Neural crest cell (in vitro differentiated cells): ENCODE data around the gene TMEM181. TPM values are rescaled to one million over a fixed set of nuclear protein-coding genes. Genes with fewer than 3 reads are reported as not detected.

ENCODE experiments used
- DNase-seq: peaks from one replicate; pipeline ENCODE4 v3.0.0; 2021; ENCODE audit warnings: low read depth, mixed read lengths, low spot score
- H3K27ac Mint-ChIP-seq: one replicate; pipeline ENCODE4 v1.8.0; 2021; ENCODE audit warnings: mild to moderate bottlenecking, mixed read lengths; ENCODE audit not compliant: unreplicated experiment
- H3K27me3 Mint-ChIP-seq: 2 replicates; pipeline ENCODE4 v1.8.0; 2021; ENCODE audit warnings: low read depth, mild to moderate bottlenecking, mixed read lengths
- H3K36me3 Mint-ChIP-seq: 2 replicates; pipeline ENCODE4 v1.8.0; 2021; ENCODE audit warnings: low read depth, mild to moderate bottlenecking, mixed read lengths
- H3K4me1 Mint-ChIP-seq: 2 replicates; pipeline ENCODE4 v1.8.0; 2021; ENCODE audit warnings: mixed read lengths
- H3K4me3 Mint-ChIP-seq: one replicate; pipeline ENCODE4 v1.8.0; 2021; ENCODE audit warnings: mild to moderate bottlenecking, mixed read lengths
- H3K9me3 Mint-ChIP-seq: 2 replicates; pipeline ENCODE4 v1.8.0; 2021; ENCODE audit warnings: mixed read lengths
- CTCF ChIP-seq: fragments of 200-600 bp; sonication (generic); conservative IDR thresholded peaks from 2 replicates; pipeline ENCODE4 v1.5.0; 2021; ENCODE audit warnings: antibody characterized with exemption, mild to moderate bottlenecking
- total RNA-seq: library from RNA; stranded (reverse); gene quantifications from 2 replicates; pipeline ENCODE4 v1.2.1, GENCODE V29; 2021

The TMEM181 gene
- total RNA-seq, 1 donor from 2014 or later: 23.9 TPM

GRCh38 chr6:158626360-158627167, 66.7 kb downstream of the TMEM181 start:
- no peak for TF ChIP-seq CTCF
- peaks cover 18% of the 10 kb centered on the region for H3K36me3 Mint-ChIP-seq
- no peak for DNase-seq
- H3K4me3 Mint-ChIP-seq: no peak overlapping the region
- H3K27me3 Mint-ChIP-seq: no peaks in the 10 kb centered on the region
- H3K9me3 Mint-ChIP-seq: no peaks in the 10 kb centered on the region
- H3K4me1 Mint-ChIP-seq: peaks cover 4% of the 10 kb centered on the region
- H3K27ac Mint-ChIP-seq: no peak overlapping the region

- DNase-seq: no peak
- Mint-ChIP-seq H3K36me3 (peaks cover 22% of the 10 kb centered on the region), H3K4me3 (no peak overlapping the region), H3K27ac (peak overlapping the region; percentile 96), H3K9me3 (no peaks in the 10 kb centered on the region), H3K4me1 (peaks cover 4% of the 10 kb centered on the region), H3K27me3 (no peaks in the 10 kb centered on the region)
- TF ChIP-seq CTCF: no peak
Measured at GRCh38 chr6:158627168-158627939, 67.5 kb downstream of the TMEM181 start.

GRCh38 chr6:158627940-158628211, 68.0 kb downstream of the TMEM181 start:
- Mint-ChIP-seq H3K27ac (peak overlapping the region; percentile 96), H3K36me3 (peaks cover 24% of the 10 kb centered on the region), H3K4me1 (peaks cover 4% of the 10 kb centered on the region), H3K4me3 (no peak overlapping the region), H3K27me3 (no peaks in the 10 kb centered on the region), H3K9me3 (no peaks in the 10 kb centered on the region)
- no peak for TF ChIP-seq CTCF
- no peak for DNase-seq

GRCh38 chr6:158628542-158628941, 68.7 kb downstream of the TMEM181 start:
- no peak for DNase-seq
- Mint-ChIP-seq H3K27me3 (no peaks in the 10 kb centered on the region), H3K4me1 (peaks cover 4% of the 10 kb centered on the region), H3K36me3 (peaks cover 26% of the 10 kb centered on the region), H3K9me3 (no peaks in the 10 kb centered on the region), H3K4me3 (no peak overlapping the region), H3K27ac (no peak overlapping the region)
- TF ChIP-seq CTCF: no peak

- Mint-ChIP-seq H3K36me3 (peaks cover 26% of the 10 kb centered on the region), H3K4me3 (no peak overlapping the region), H3K27me3 (no peaks in the 10 kb centered on the region), H3K4me1 (peaks cover 4% of the 10 kb centered on the region), H3K27ac (peak overlapping the region; percentile 3), H3K9me3 (no peaks in the 10 kb centered on the region)
- no peak for DNase-seq
- no peak for TF ChIP-seq CTCF
Measured at GRCh38 chr6:158629367-158630221, 69.7 kb downstream of the TMEM181 start.
